GM21737 (cell line): ENCODE results near the gene KANSL1.

Experiments
- ATAC-seq: cut with Tn5 transposase; IDR thresholded peaks from one replicate; pipeline ENCODE4 v1.9.1; 2021; ENCODE audit warnings: mild to moderate bottlenecking, moderate library complexity; ENCODE audit not compliant: unreplicated experiment

Gene KANSL1

GRCh38 chr17:45991341-45991740, 201.9 kb downstream of the KANSL1 start:
- ATAC-seq, result no peak

- ATAC-seq, result no peak
Measured at GRCh38 chr17:45990886-45991285, 202.3 kb downstream of the KANSL1 start.

- ATAC-seq, result no peak
Measured at GRCh38 chr17:45989759-45990158, 203.5 kb downstream of the KANSL1 start.

GRCh38 chr17:45987706-45988105, 205.5 kb downstream of the KANSL1 start:
- ATAC-seq, result no peak

GRCh38 chr17:45986056-45986455, 207.2 kb downstream of the KANSL1 start:
- no peak for ATAC-seq

GRCh38 chr17:45985447-45985846, 207.8 kb downstream of the KANSL1 start:
- no peak for ATAC-seq

- ATAC-seq, result no peak
Measured at GRCh38 chr17:45984368-45984767, 208.9 kb downstream of the KANSL1 start.

GRCh38 chr17:45983614-45984310, 209.5 kb downstream of the KANSL1 start:
- ATAC-seq, result no peak

GRCh38 chr17:45982791-45983613, 210.2 kb downstream of the KANSL1 start:
- no peak for ATAC-seq

GRCh38 chr17:45981306-45981705, 211.9 kb downstream of the KANSL1 start:
- ATAC-seq, result no peak

- no peak for ATAC-seq
Measured at GRCh38 chr17:45980855-45981254, 212.4 kb downstream of the KANSL1 start.
